IPS-18a (cell line): ENCODE measurements around the gene CPNE1.
A peak's percentile ranks its signal among the peaks of the same experiment; 100 is the strongest.

Source experiments
- H3K27ac ChIP-seq: one replicate; pipeline ENCODE4 v1.5.1; 2013; ENCODE audit warnings: low read length
- H3K27me3 ChIP-seq: one replicate; pipeline ENCODE4 v1.6.1; 2013; ENCODE audit warnings: mild to moderate bottlenecking, low read length; ENCODE audit not compliant: control insufficient read depth, insufficient read depth
- H3K36me3 ChIP-seq: one replicate; pipeline ENCODE4 v1.6.1; 2013; ENCODE audit warnings: low read depth, low read length; ENCODE audit not compliant: control insufficient read depth
- H3K4me1 ChIP-seq: one replicate; pipeline ENCODE4 v1.6.1; 2013; ENCODE audit warnings: low read depth, low read length; ENCODE audit not compliant: control insufficient read depth
- H3K4me3 ChIP-seq: one replicate; pipeline ENCODE4 v1.5.1; 2013; ENCODE audit warnings: low read length
- H3K9ac ChIP-seq: one replicate; pipeline ENCODE4 v1.6.1; 2013; ENCODE audit warnings: mild to moderate bottlenecking, low read length, moderate library complexity
- H3K9me3 ChIP-seq: one replicate; pipeline ENCODE4 v1.6.1; 2013; ENCODE audit warnings: low read depth, low read length; ENCODE audit not compliant: control insufficient read depth

The CPNE1 gene

DNA sequence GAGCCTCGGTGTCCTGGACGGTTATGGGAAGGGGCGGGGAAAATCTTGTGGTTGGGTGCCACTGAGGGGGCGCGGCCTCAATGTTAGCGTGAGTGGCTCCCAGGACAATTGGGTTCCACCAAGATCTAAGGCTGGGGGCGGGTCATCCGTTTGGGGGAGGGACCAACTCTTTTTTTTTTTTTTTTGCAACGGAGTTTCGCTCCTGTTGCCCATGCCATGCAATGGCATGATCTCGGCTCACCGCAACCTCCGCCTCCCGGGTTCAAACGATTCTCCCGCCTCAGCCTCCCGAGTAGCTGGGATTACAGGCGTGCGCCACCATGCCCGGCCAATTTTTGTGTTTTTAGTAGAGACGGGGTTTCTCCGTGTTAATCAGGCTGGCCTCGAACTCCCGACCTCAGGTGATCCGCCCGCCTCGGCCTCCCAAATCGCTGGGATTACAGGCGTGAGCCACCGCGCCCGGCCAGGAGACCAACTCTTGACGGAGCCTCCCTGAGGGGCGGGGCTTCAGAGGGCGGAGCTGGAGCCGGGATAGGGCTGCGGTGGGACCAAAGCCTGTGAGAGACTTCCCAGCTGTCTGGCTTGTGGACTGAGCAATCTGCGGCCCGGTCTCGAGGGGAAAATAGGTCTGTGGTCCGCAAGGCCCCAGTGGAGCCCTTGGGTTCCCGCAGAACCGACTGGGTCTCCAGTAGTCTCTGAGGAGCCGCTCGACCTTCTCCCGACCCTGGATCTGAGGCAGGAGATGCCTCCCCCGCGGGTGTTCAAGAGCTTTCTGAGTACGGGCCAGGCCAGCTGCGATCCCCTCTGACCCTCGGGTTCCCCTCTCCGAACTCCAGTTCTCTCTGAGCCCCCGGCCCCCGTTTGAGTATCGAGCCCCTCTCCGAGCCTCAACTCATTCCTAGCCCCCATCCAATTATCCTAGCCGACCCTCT, 48.0 kb downstream of the CPNE1 start:
- peak overlapping the region; percentile 45 for H3K4me3 ChIP-seq

DNA sequence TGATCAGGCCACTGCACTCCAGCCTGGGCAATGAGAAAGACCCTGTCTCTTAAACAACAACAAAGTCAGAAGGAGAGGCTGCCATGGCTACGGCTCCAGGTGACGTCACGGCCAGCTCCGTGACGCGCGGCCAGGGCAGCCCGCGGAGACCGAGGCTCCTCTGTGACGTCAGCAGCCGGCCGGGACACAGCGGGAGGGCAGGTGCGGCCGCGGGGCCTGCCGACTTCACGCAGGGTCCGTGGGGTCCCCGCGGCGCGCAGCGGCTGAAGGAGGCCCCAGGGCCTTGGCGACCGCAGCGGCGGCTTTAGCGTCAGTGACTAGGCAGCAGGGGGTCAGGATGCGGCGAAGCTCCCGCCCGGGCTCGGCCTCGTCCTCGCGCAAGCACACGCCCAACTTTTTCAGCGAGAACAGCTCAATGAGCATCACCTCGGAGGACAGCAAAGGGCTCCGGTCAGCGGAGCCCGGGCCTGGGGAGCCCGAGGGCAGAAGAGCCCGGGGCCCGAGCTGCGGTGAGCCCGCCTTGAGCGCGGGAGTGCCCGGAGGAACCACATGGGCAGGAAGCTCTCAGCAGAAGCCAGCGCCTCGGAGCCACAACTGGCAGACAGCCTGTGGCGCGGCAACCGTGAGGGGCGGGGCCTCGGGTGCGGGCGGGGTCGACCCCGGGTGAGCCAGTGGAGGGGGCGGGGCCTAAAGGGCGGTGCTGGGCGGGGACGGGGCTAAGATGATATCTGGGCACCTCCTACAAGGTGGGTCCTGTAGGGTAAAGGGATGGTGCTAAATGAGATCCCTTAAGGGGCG, 48.8 kb downstream of the CPNE1 start, which contains the start of gene SPAG4:
TSS of gene SPAG4 (plus strand) at position 163 of the 798 bp plus-strand sequence. CDS start at position 338, 175 bp downstream.
- Histone ChIP-seq H3K9ac (peak within 1 kb of the TSS; percentile 48), H3K4me3 (peak within 1 kb of the TSS; percentile 65), H3K27ac (no peak within 1 kb of the TSS), H3K4me1 (peaks cover 8% of the 10 kb centered on the region), H3K36me3 (no peaks in the 10 kb centered on the region), H3K9me3 (no peaks in the 10 kb centered on the region), H3K27me3 (peaks cover 11% of the 10 kb centered on the region)

More for the DNA sequence above, 48.0 kb downstream of the CPNE1 start:
- Histone ChIP-seq H3K27me3 (peaks cover 11% of the 10 kb centered on the region), H3K9ac (no peak overlapping the region), H3K27ac (no peak overlapping the region), H3K4me1 (peaks cover 8% of the 10 kb centered on the region), H3K9me3 (no peaks in the 10 kb centered on the region), H3K36me3 (no peaks in the 10 kb centered on the region)

DNA sequence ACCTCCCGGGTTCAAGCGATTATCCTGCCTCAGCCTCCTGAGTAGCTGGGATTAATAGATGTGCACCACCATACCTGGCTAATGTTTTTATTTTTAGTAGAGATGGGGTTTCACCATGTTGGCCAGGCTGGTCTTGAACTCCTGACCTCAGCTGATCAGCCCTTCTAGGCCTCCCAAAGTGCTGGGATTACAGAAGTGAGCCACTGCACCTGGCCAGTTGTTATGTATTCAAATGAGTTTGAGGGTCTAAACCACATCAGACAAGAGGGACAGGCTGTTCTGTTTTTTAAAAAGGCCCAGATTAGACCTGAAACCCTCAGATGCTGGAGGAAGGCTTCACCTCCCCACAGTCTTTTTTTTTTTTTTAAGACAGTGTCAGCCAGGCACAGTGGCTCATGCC, 53.2 kb downstream of the CPNE1 start:
- Histone ChIP-seq H3K27ac (no peak overlapping the region), H3K9ac (no peak overlapping the region), H3K27me3 (no peaks in the 10 kb centered on the region), H3K36me3 (no peaks in the 10 kb centered on the region), H3K4me1 (no peaks in the 10 kb centered on the region), H3K4me3 (no peak overlapping the region), H3K9me3 (no peaks in the 10 kb centered on the region)

DNA sequence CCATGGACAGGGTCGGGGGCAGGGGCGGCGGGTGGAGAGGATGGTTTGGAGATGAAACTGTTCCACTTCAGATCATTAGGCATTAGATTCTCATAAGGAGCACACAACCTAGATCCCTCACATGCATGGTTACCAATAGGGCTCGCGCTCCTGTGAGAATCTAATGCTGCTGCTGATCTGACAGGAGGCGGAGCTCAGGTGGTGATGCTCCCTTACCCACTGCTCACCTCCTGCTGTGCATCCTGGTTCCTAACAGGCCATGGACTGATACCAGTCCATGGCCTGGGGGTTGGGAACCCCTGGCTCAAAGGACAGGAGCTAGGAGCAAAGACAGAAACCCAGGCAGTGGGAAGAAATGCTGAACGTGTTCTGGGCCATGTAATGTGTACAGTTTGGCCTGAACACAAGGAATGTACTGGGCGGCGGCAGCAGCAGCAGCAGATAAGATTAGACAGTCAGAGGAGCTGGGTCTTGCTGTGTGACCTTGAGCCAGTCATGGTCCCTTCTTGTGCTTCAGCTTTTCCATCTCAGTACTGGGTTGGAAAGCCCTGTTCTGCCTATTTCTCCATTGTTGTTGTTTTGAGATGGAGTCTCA, 53.8 kb downstream of the CPNE1 start:
- no peaks in the 10 kb centered on the region for H3K9me3 ChIP-seq
- no peaks in the 10 kb centered on the region for H3K4me1 ChIP-seq
- H3K9ac ChIP-seq = no peak overlapping the region
- H3K27ac ChIP-seq = no peak overlapping the region
- no peaks in the 10 kb centered on the region for H3K27me3 ChIP-seq
- no peaks in the 10 kb centered on the region for H3K36me3 ChIP-seq
- no peak overlapping the region for H3K4me3 ChIP-seq

DNA sequence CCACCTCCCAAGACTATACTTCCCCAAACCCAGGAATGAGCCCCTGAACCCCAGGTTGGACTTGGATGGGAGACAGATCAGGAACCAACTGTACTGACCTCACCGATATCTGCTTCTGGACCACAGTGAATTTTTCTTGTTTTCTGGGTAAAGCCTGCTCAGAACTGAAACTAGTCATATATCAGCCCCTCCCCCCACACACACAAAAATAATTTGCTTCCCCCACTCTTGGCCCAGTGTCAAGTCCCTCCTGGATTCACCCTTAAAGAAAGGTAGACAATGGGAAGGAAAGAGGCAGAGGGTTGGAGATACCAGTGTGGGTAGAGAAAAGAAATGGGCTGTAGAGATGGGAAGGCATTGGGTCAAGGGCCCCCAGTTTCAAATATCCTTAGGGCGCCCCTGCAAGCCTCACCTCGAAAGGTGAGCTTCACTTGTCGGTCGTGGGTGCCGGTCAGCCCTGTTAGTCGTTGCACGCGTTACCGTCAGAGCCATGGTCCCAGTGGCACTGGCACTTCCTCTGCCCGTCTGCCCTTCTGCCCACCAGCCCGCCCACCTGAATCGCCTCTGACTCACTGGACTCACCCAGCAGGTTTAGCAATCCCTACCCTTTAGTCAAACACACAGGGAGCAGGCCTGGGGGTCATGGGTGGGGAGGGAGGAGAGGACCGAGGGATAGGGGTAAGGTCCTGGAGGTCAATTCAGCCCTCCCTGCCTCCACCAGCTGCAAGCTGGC, 57.5 kb downstream of the CPNE1 start:
- no peak overlapping the region for H3K4me3 ChIP-seq
- H3K27me3 ChIP-seq = peaks cover 16% of the 10 kb centered on the region
- H3K27ac ChIP-seq = no peak overlapping the region
- H3K9me3 ChIP-seq = no peaks in the 10 kb centered on the region
- no peaks in the 10 kb centered on the region for H3K36me3 ChIP-seq
- H3K9ac ChIP-seq = no peak overlapping the region
- H3K4me1 ChIP-seq = no peaks in the 10 kb centered on the region

DNA sequence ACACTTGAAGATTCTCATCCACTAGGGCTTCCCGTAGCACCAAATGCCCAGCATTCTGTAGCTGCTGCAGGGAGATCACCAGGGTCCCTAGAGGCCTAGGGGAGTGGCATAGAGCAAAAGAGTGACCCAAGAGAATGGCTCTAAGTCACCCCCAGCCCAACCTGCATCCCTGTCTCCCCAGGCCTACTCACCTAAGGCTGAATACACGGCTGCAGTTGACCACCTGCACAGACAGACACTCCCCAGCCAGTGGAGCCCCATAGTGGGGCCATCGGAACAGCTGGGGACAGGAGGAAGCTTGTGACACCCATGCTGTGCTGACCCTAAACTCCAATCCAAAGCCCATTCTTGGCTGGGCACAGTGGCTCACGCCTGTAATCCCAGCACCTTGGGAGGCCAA, 58.6 kb downstream of the CPNE1 start:
- Histone ChIP-seq H3K27ac (no peak overlapping the region), H3K9me3 (no peaks in the 10 kb centered on the region), H3K27me3 (peaks cover 27% of the 10 kb centered on the region), H3K4me1 (peaks cover 2% of the 10 kb centered on the region), H3K4me3 (no peak overlapping the region), H3K36me3 (no peaks in the 10 kb centered on the region), H3K9ac (no peak overlapping the region)

DNA sequence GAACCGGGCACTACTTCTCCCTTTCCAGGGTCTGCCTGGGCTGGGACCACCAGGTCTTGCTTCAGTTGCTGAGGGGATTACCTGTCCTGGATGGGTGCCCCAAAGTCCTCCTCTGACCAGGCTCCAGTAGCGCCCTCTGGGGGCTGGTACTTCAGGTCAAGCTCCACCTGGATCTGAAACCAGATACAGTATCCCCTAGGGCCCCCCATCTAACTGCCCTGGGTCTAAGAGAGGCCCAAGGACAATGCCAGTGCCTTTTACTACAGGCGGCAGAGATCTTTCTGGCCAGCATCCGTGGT, 60.3 kb downstream of the CPNE1 start:
- Histone ChIP-seq H3K27me3 (peaks cover 44% of the 10 kb centered on the region), H3K9me3 (no peaks in the 10 kb centered on the region), H3K36me3 (no peaks in the 10 kb centered on the region), H3K4me1 (peaks cover 3% of the 10 kb centered on the region), H3K9ac (no peak overlapping the region), H3K27ac (no peak overlapping the region), H3K4me3 (no peak overlapping the region)

DNA sequence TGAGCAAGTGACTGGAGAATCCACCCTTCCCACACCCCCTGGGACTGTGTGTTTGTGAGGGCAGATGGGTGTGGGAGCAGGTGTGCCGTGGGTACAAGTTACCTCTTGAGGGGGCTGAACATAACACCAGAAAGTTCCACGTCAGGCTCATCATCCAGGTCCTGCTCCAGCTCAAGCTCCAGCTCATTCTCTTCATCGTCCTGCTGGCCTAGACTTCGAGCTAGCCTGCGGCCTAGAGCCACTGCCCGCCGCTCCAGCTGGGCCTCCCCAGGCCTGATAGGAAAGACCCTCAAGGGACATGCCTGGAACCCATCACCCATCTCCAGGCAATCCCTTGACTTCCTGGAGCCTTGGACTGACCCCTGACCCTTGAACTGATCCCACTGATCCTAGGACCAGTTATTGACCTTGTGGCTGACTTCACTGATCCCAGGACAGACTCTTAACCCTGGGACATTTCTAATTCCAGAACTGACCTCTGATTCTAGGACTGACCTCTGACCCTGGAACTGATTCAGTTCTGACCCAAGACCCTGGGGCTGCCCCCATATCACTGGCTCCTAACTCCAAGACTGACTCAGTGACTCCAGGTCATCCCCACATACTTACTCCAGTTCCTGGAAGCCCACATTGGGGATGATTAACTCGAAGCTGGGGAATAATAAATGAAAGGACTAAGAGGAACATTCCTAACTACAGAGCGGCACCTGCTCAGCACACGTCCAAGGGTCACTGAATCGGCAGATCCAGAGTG, 60.8 kb downstream of the CPNE1 start:
- Histone ChIP-seq H3K4me1 (peaks cover 3% of the 10 kb centered on the region), H3K9me3 (no peaks in the 10 kb centered on the region), H3K27me3 (peaks cover 46% of the 10 kb centered on the region), H3K9ac (no peak overlapping the region), H3K36me3 (no peaks in the 10 kb centered on the region), H3K27ac (no peak overlapping the region), H3K4me3 (no peak overlapping the region)

DNA sequence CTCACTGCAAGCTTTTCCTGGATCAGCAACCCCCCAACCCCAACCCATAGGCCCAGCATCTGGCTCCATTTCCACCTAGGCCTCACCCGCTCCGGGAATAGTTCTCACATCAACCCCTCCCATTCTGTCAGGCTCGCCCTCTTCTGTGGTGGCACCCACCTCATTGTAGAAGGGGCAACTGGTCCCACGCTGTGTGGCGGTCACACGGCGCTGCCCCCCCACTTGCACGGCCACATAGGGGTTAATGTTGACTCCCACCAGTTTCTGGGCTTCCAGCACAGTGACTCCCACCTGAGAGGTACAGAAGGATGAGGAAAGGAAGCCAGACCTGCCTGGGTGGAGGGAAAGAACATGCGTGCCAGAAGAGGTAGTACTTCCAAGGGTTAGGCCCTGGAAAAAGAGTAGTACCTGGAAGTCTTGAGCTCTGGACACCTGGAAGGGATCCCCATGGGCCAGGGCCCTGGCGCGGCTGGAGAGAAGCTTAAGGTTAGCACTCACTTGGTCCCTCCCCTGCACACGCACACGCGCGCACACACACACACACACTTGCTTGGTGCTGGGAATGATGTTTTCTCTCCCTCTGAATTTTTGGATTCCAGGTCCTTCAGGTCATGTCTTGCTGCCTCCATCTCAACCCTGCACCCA, 61.7 kb downstream of the CPNE1 start:
- Histone ChIP-seq H3K9ac (no peak overlapping the region), H3K27ac (no peak overlapping the region), H3K36me3 (no peaks in the 10 kb centered on the region), H3K27me3 (peaks cover 46% of the 10 kb centered on the region), H3K9me3 (no peaks in the 10 kb centered on the region), H3K4me1 (peaks cover 3% of the 10 kb centered on the region), H3K4me3 (no peak overlapping the region)

DNA sequence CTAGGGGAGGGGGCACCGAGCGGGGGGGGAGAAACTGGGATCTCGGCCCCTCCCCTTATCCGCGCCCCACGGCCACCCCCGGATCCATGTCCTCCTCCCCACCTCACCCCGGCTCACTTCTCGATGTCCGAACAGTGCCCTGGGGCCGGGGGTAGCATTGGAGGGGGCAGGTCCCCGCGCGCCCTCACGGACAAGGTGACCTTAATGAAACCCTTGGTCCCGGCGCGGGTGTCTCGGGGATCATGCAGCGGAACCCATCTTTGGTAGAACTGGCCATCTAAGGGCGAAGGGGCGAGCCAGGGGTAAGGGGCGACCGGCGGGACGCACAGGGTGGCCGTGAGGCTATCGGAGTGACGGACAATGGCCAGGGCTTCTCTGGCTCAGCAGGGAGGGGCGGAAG, 62.7 kb downstream of the CPNE1 start:
- Histone ChIP-seq H3K9ac (peak overlapping the region; percentile 31), H3K36me3 (no peaks in the 10 kb centered on the region), H3K27ac (no peak overlapping the region), H3K4me3 (peak overlapping the region; percentile 64), H3K27me3 (peaks cover 46% of the 10 kb centered on the region), H3K9me3 (no peaks in the 10 kb centered on the region), H3K4me1 (peaks cover 3% of the 10 kb centered on the region)
